Gastrocnemius medialis (tissue), 4 donors: Measurements from ENCODE around the gene PLAGL2. TPM values are rescaled to one million over a fixed set of nuclear protein-coding genes. Genes with fewer than 3 reads are reported as not detected.

Source experiments
- ATAC-seq, 2 donors: fragments of 150-250 bp; one replicate each; pipeline ENCODE4 v1.9.1; 2016
- DNase-seq, 2 donors: peaks; one replicate each; pipeline ENCODE4 v3.0.0-alpha.2; 2019
- H3K27ac ChIP-seq, 4 donors: fragments of 200-600 bp; sonication (generic); 1 replicate in 1 of 4; 2 replicates in 3 of 4; pipeline ENCODE4 v1.5.1; 2016 to 2018; ENCODE audit warnings: mild to moderate bottlenecking in 2 of 4, moderate library complexity in 1 of 4
- H3K27me3 ChIP-seq, 3 donors: fragments of 200-600 bp; sonication (generic) in 2 of 3; 1 replicate in 1 of 3; 2 replicates in 2 of 3; pipeline versions ENCODE4 v1.5.1 to v1.6.0; 2016 to 2019; ENCODE audit warnings: mild to moderate bottlenecking in 1 of 3, moderate library complexity in 1 of 3
- H3K36me3 ChIP-seq, 2 donors: fragments of 200-600 bp; sonication (generic) in 1 of 2; one replicate each; pipeline ENCODE4 v1.5.1; 2017 to 2018
- H3K4me1 ChIP-seq, 2 donors: fragments of 200-600 bp; sonication (generic) in 1 of 2; one replicate each; pipeline ENCODE4 v1.5.1; 2016 to 2017; ENCODE audit warnings: mild to moderate bottlenecking in 2 of 2
- H3K4me3 ChIP-seq, 4 donors: fragments of 200-600 bp; sonication (generic) in 3 of 4; 1 replicate in 1 of 4; 2 replicates in 3 of 4; pipeline ENCODE4 v1.5.1; 2016 to 2019; ENCODE audit warnings: mild to moderate bottlenecking in 2 of 4
- H3K9me3 ChIP-seq, 3 donors: fragments of 200-600 bp; sonication (generic) in 2 of 3; 1 replicate in 1 of 3; 2 replicates in 2 of 3; pipeline ENCODE4 v1.5.1; 2016 to 2019
- POLR2A ChIP-seq, 2 donors: fragments of 450-650 bp; IDR thresholded peaks; one replicate each; pipeline ENCODE4 v1.6.1; 2017; ENCODE audit warnings: antibody characterized with exemption in 2 of 2, mild to moderate bottlenecking in 2 of 2, moderate library complexity in 2 of 2
- in situ Hi-C, 4 donors: fragments of 200-750 bp; cut with MboI; loops; one replicate each; pipeline versions ENCODE4 v1.15.0 to v1.8.0; 2017; ENCODE audit warnings: low sequenced_read_pairs in 4 of 4
- intact Hi-C: fragments of 100-400 bp; cut with DNase I; formaldehyde crosslinking; loops from one replicate; pipeline ENCODE4 v1.15.1; 2023; ENCODE audit warnings: low total_unique reads
- total RNA-seq, 4 donors: library from RNA; depleted of rRNA; stranded (reverse); fragments of >200 nt; gene quantifications; one replicate each; pipeline versions ENCODE4 v1.1.0 to v1.2.3, GENCODE V29; 2016
- TF ChIP-seq, protein P1 (sequence below), 5 experiments: fragments of 450-650 bp in 3 of 5; fragments of 200-600 bp in 2 of 5; sonication (generic) in 2 of 5; IDR thresholded peaks in 4 of 5; conservative IDR thresholded peaks in 1 of 5; 1 replicate in 4 of 5; 2 replicates in 1 of 5; pipeline ENCODE4 v1.5.1; 2016 to 2019; ENCODE audit warnings: antibody characterized with exemption in 5 of 5, mild to moderate bottlenecking in 3 of 5, moderate library complexity in 3 of 5

PLAGL2 gene
- total RNA-seq, 4 donors from 2014 or later, result 1.4 to 6.5 (median 5.8) TPM

DNA sequence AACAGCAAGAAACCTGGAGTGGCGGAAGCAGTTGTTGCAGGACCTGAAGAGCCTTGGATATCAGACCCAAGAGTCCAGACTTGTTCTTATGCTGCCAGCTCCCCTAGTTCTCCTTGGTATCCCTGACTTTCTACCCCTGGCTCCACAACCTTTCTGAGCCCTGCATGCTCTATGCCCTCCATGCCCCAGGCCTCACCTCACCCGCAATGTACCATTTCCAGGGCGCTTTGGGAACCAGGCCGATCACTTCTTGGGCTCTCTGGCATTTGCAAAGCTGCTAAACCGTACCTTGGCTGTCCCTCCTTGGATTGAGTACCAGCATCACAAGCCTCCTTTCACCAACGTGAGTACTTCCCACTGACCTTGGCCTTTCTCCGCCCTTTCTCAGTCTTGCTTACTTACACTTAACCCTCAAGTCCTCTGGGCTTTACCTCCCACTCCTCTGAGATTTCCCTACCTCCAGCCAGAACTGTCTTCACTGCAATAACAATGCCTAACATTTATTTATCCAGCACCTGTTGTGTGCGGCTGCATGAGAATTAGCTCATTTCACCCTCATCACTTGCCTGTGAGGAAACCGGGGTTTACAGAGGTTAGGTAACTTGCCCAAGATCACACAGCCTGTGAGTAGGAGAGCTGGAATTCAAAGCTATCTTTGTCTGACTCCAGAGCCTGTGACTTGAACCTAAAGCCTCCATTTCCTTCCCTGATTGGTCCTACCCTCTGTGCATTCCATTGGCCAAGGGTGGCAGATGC lies 2.5 kb upstream of the PLAGL2 start:
- ATAC-seq (no peak), DNase-seq (no peak)
- Histone ChIP-seq H3K9me3 (no peaks in the 10 kb centered on the region), H3K27ac (peak overlapping the region; percentile 89 to 97 (median 94)), H3K4me3 (no peak overlapping the region), H3K36me3 (peaks cover 0 to 2% of the 10 kb centered on the region in 2 donors), H3K4me1 (peaks cover 27 to 48% of the 10 kb centered on the region in 2 donors), H3K27me3 (no peaks in the 10 kb centered on the region)
- TF ChIP-seq, protein P1, sequence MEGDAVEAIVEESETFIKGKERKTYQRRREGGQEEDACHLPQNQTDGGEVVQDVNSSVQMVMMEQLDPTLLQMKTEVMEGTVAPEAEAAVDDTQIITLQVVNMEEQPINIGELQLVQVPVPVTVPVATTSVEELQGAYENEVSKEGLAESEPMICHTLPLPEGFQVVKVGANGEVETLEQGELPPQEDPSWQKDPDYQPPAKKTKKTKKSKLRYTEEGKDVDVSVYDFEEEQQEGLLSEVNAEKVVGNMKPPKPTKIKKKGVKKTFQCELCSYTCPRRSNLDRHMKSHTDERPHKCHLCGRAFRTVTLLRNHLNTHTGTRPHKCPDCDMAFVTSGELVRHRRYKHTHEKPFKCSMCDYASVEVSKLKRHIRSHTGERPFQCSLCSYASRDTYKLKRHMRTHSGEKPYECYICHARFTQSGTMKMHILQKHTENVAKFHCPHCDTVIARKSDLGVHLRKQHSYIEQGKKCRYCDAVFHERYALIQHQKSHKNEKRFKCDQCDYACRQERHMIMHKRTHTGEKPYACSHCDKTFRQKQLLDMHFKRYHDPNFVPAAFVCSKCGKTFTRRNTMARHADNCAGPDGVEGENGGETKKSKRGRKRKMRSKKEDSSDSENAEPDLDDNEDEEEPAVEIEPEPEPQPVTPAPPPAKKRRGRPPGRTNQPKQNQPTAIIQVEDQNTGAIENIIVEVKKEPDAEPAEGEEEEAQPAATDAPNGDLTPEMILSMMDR (IDR thresholded peaks at IDR 0.05 in 4 of 5, conservative IDR thresholded peaks at IDR 0.05 in 1 of 5), result no peak
- TF ChIP-seq POLR2A (IDR thresholded peaks at IDR 0.05), result no peak
- in situ Hi-C loops (loop anchor here in 1 of 4 donors (10.0 kb wide), 1 partner anchor 95 kb away; no protein-coding TSS in a partner anchor), intact Hi-C loops (loop anchor here (5.0 to 10.0 kb wide), 3 partner anchors 53 to 695 kb away; partner anchors contain the start of genes HM13 and KIF3B)

DNA sequence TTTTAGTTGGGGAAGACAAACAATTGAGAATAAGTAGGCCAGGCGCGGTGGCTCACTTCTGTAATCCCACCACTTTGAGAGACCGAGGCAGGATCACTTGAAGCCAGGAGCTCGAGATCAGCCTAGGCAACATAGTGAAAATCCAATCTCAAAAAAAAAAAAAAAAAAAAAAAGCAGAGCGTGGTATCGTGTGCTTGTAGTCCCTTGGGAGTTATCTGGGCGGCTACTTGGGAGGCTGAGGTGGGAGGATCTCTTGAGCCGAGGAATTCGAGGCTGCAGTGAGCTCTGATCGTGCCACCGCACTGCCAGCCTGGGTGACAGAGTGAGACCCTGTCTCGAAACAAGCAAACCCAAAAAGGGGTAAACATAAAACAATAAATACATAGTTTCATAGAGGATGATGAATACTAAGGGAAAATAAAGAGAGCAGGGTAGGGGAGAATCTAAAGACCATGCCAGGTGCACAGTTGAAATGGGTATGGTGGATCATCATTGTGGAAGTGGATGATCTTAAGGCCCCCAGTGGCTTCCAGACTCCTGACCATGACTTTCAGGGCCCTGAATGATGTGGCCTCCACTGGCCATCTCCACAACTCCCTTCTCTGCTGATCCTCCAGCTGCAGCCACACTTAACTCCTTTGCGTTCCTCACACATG lies 1.1 kb upstream of the PLAGL2 start:
- H3K9me3 ChIP-seq, result no peaks in the 10 kb centered on the region
- ATAC-seq (no peak), DNase-seq (no peak)
- H3K4me1 ChIP-seq, result peaks cover 41 to 62% of the 10 kb centered on the region in 2 donors
- no peaks in the 10 kb centered on the region for H3K27me3 ChIP-seq
- intact Hi-C loops, result loop anchor here (5.0 to 10.0 kb wide), 3 partner anchors 51 to 694 kb away; partner anchors contain the start of genes HM13 and KIF3B
- peak overlapping the region; percentile 89 to 97 (median 94) for H3K27ac ChIP-seq
- in situ Hi-C loops, result loop anchor here in 1 of 4 donors (10.0 kb wide), 1 partner anchor 94 kb away; no protein-coding TSS in a partner anchor
- no peak for TF ChIP-seq POLR2A (IDR thresholded peaks at IDR 0.05)
- TF ChIP-seq, protein P1 (IDR thresholded peaks at IDR 0.05 in 4 of 5, conservative IDR thresholded peaks at IDR 0.05 in 1 of 5), result no peak
- peak overlapping the region; percentile 76 to 97 (median 96) for H3K4me3 ChIP-seq
- H3K36me3 ChIP-seq, result no peaks in the 10 kb centered on the region

DNA sequence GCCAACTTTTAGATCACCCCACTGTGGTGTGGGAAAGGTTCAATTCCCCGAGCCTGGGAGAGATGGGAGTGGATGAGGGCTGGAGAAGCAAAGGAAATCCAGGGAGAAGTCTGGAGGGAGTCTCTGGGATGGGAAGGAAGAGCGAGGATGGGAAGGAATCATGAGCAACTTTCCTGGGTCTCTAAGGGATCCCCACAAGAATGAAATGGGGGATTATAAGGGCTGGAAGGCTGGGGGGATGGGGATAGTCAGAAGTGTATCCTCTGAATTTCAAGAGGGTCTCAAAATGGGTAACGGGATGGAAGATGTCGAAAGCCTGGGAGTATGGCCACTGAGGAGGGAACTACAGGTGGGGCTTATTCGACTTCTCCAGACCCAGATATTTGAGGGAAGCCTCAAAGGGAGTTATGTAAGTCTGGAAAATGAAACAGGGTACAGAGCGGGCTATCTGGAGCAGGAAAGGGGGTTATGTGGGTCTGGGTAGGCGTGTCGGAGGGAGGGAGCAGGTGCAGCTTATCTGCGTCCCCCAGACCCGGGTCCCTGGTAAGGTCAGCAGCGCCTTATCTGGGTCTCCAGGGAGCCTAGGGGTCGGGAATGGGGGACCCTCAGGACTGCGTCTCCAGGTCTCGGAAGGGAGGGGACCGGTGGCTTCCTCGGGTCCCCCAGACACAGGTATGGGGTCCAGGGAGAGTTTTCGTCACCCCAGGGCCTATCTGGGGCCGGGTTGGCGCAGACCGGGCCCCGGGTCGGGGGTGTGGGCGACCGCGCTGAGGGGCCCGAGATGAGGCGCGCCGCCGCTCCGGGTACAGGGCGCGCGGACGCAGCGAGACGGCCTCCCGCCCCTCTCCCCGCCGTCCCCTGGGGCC lies 550 bp downstream of the PLAGL2 start:
- Histone ChIP-seq H3K9me3 (no peaks in the 10 kb centered on the region), H3K27ac (peak overlapping the region; percentile 87 to 97 (median 94)), H3K4me1 (peaks cover 57 to 75% of the 10 kb centered on the region in 2 donors), H3K4me3 (peak overlapping the region; percentile 76 to 97 (median 88)), H3K27me3 (no peaks in the 10 kb centered on the region), H3K36me3 (peaks cover 0 to under 1% of the 10 kb centered on the region in 2 donors)
- DNase-seq (no peak), ATAC-seq (peak; percentile 1 to 10)
- TF ChIP-seq, protein P1 (IDR thresholded peaks at IDR 0.05 in 4 of 5, conservative IDR thresholded peaks at IDR 0.05 in 1 of 5), result no peak
- no peak for TF ChIP-seq POLR2A (IDR thresholded peaks at IDR 0.05)
- in situ Hi-C loops, result loop anchor here in 1 of 4 donors (10.0 kb wide), 1 partner anchor 92 kb away; no protein-coding TSS in a partner anchor
- intact Hi-C loops, result loop anchor here (1.0 to 10.0 kb wide), 5 partner anchors 50 to 692 kb away; partner anchors contain the start of genes ASXL1, HM13, KIF3B and TM9SF4
